SK-N-MC (cell line): ENCODE results near the gene P2RX3.

Experiments used
- EZH2 ChIP-seq: fragments of 200-600 bp; sonication (generic); IDR thresholded peaks from one replicate; pipeline ENCODE4 v1.6.1; 2017; ENCODE audit warnings: antibody characterized with exemption
- FOXP2 ChIP-seq: optimal IDR thresholded peaks from 2 replicates; pipeline ENCODE3; 2011; ENCODE audit warnings: mild to moderate bottlenecking, moderate library complexity; ENCODE audit not compliant: insufficient read depth; ENCODE audit errors: extremely low read length, control extremely low read depth
- POLR2AphosphoS5 ChIP-seq: IDR thresholded peaks from 2 replicates; pipeline ENCODE4 v1.6.1; 2012; ENCODE audit warnings: mild to moderate bottlenecking, low read depth, low read length, borderline replicate concordance

DNA sequence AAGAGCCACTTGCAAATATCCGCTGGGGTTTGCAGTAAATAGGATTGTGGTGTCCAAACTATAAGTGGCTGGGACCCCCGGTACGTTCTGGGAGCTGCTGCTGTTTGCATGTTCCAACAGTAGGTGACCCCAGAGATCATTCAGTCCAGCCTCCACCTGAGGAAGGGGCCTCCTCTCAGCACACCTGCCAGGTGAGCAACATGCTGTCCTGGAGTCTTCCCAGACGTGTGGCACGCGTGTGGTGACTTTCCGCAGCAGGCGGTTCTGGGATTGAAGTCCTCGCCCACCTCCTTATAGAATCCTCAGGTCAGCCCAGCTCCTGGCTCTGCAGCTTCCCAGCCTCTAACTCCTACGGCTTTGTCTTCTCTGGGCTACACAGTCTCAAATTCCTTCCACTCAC lies 6.7 kb downstream of the P2RX3 start:
- TF ChIP-seq POLR2AphosphoS5 (no peak), EZH2 (no peak), FOXP2 (no peak)
